H1 (cell line): ENCODE measurements around the gene PRRX2.

Experiments
- CEBPB ChIP-seq: IDR thresholded peaks from 2 replicates; pipeline ENCODE4 v1.6.1; 2012; ENCODE audit warnings: low read depth, low read length
- TF ChIP-seq, protein P1 (sequence below), 3 experiments: IDR thresholded peaks; 1 replicate in 2 of 3; 2 replicates in 1 of 3; pipeline versions ENCODE4 v1.5.1 to v1.6.1; 2011; ENCODE audit warnings: low read length in 3 of 3, mild to moderate bottlenecking in 3 of 3, inconsistent platforms in 2 of 3, low read depth in 1 of 3, moderate library complexity in 1 of 3; ENCODE audit not compliant: insufficient read depth in 1 of 3; ENCODE audit errors: control extremely low read depth in 1 of 3

GRCh38 chr9:129725795-129726251, 60.4 kb downstream of the PRRX2 start:
- TF ChIP-seq, protein P1, sequence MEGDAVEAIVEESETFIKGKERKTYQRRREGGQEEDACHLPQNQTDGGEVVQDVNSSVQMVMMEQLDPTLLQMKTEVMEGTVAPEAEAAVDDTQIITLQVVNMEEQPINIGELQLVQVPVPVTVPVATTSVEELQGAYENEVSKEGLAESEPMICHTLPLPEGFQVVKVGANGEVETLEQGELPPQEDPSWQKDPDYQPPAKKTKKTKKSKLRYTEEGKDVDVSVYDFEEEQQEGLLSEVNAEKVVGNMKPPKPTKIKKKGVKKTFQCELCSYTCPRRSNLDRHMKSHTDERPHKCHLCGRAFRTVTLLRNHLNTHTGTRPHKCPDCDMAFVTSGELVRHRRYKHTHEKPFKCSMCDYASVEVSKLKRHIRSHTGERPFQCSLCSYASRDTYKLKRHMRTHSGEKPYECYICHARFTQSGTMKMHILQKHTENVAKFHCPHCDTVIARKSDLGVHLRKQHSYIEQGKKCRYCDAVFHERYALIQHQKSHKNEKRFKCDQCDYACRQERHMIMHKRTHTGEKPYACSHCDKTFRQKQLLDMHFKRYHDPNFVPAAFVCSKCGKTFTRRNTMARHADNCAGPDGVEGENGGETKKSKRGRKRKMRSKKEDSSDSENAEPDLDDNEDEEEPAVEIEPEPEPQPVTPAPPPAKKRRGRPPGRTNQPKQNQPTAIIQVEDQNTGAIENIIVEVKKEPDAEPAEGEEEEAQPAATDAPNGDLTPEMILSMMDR (IDR thresholded peaks at IDR 0.05; ENCODE audit: control extremely low read depth in 1 of 3, insufficient read depth in 1 of 3, low read depth in 1 of 3, low read length in 3 of 3), result no peak
- no peak for TF ChIP-seq CEBPB
